Muscle of back (tissue), 13 donors: ENCODE measurements around the gene BCAR3. TPM values are rescaled to one million over a fixed set of nuclear protein-coding genes. Genes with fewer than 3 reads are reported as not detected.

Experiments
- DNase-seq, 3 donors: peaks; one replicate each; pipeline versions ENCODE4 v3.0.0 to v3.0.0-alpha.2; 2013
- long read RNA-seq, 9 donors: transcript quantifications; one replicate each; lab custom pipeline, GENCODE V29; 2026
- polyA plus RNA-seq, 10 donors: library from polyadenylated mRNA; unstranded; fragments of 120-200 nt; gene quantifications; one replicate each; pipeline ENCODE4 v1.2.1, GENCODE V29; 2013; ENCODE audit not compliant: insufficient read length in 10 of 10

Gene BCAR3
- 10 to 100 TPM; 13.5 to 20.5 (median 17.1) TPM for polyA plus RNA-seq
- long read RNA-seq, donor 1 = 0 reads
- long read RNA-seq, donor 2, partial matches to known transcripts = 0 of 4 reads
- long read RNA-seq, donor 2, other reads (novel, unspliced or antisense) = 0 of 4 reads
- long read RNA-seq, donor 3 = 0 reads
- long read RNA-seq, donor 4, partial matches to known transcripts = 0 of 2 reads
- long read RNA-seq, donor 4, other reads (novel, unspliced or antisense) = 0 of 2 reads
- long read RNA-seq, donor 5, partial matches to known transcripts = 6 of 7 reads
- long read RNA-seq, donor 5, other reads (novel, unspliced or antisense) = 0 of 7 reads
- long read RNA-seq, donor 6 = 0 reads
- long read RNA-seq, donor 7, partial matches to known transcripts = 0 of 2 reads
- long read RNA-seq, donor 7, other reads (novel, unspliced or antisense) = 0 of 2 reads
- long read RNA-seq, donor 8, partial matches to known transcripts = 0 of 1 reads
- long read RNA-seq, donor 8, other reads (novel, unspliced or antisense) = 0 of 1 reads
- long read RNA-seq, donor 9 = 0 reads

- peak in 2 of 3 donors; percentile 58 to 81 for DNase-seq
These were observed at the start of gene BCAR3 for GRCh38 chr1:93681101-93681988. Gene BCAR3 (minus strand): TSS chr1:93681837. CDS start chr1:93674930, 6,907 bp downstream.

GRCh38 chr1:93730621-93731020, 49.0 kb upstream of the BCAR3 start:
- DNase-seq = no peak

- no peak for DNase-seq
These were observed 48.3 kb upstream of the BCAR3 start for GRCh38 chr1:93729906-93730305.

GRCh38 chr1:93729502-93729901, 47.9 kb upstream of the BCAR3 start:
- no peak for DNase-seq

- DNase-seq = peak in 1 of 3 donors; percentile 40
These were observed 47.0 kb upstream of the BCAR3 start for GRCh38 chr1:93728480-93729131.

GRCh38 chr1:93723733-93724270, 42.2 kb upstream of the BCAR3 start:
- DNase-seq = no peak

GRCh38 chr1:93723110-93723509, 41.5 kb upstream of the BCAR3 start:
- peak in 1 of 3 donors; percentile 32 for DNase-seq

GRCh38 chr1:93722081-93723031, 40.7 kb upstream of the BCAR3 start:
- DNase-seq = peak in 1 of 3 donors; percentile 50

GRCh38 chr1:93720956-93721626, 39.5 kb upstream of the BCAR3 start:
- DNase-seq = no peak

GRCh38 chr1:93717640-93718039, 36.0 kb upstream of the BCAR3 start:
- no peak for DNase-seq

GRCh38 chr1:93716941-93717368, 35.3 kb upstream of the BCAR3 start:
- DNase-seq = no peak

GRCh38 chr1:93716163-93716562, 34.5 kb upstream of the BCAR3 start:
- no peak for DNase-seq

GRCh38 chr1:93715529-93716126, 34.0 kb upstream of the BCAR3 start:
- DNase-seq = no peak

GRCh38 chr1:93714356-93714755, 32.7 kb upstream of the BCAR3 start:
- no peak for DNase-seq

- DNase-seq = no peak
These were observed 31.7 kb upstream of the BCAR3 start for GRCh38 chr1:93713341-93713740.

- DNase-seq = no peak
These were observed 31.1 kb upstream of the BCAR3 start for GRCh38 chr1:93712741-93713140.

GRCh38 chr1:93710499-93711453, 29.1 kb upstream of the BCAR3 start:
- no peak for DNase-seq
